Hematopoietic multipotent progenitor cell treated with erythropoietin and hydrocortisone succinate and interleukin-3 and kit ligand, for 4 days (in vitro differentiated cells): ENCODE data around the gene CCR4.

Experiments used
- DNase-seq: peaks from one replicate; pipeline ENCODE4 v3.0.0-alpha.2; 2015

Gene CCR4

GRCh38 chr3:32984918-32985317, 33.5 kb downstream of the CCR4 start:
- DNase-seq: peak; percentile 18

GRCh38 chr3:32989171-32989570, 37.7 kb downstream of the CCR4 start:
- no peak for DNase-seq

- no peak for DNase-seq
Observed at GRCh38 chr3:32990116-32990515, 38.7 kb downstream of the CCR4 start.

DNA sequence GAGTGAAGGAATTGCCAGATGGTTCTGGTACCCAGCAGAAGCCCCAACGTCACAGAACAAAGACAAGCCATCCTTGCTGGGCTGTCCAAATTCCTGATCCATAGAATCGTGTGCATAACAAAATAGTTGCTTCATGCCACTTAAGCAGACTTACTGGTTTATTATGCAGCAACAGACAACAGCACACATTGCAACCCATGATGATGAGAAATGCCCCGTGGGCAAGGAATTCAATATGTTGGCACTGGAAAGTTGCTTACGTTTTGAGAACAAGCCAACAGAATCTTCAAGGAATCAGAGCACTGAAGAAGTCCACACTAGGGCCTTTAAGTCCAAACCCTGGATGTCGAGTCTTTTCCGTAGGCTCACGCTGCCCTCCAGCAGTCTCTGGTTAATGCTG, 40.3 kb downstream of the CCR4 start:
- no peak for DNase-seq

DNA sequence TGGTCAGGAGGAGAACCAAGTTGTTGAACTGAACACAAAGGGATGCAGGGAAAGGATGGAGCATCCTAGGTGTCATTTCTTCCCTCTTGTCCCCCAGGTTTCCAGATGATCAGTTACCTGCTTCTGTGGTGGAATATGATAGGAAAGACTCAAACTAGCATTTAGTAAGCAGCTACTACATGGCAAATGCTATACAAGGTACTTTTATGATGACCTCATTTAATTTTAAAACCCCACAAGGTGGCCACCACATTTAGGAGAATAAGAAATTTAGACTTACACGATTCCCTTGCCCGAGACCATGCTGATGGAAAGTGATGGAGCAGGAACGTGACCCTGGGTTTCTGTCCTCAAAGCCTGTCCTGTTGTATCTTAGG, 40.9 kb downstream of the CCR4 start:
- no peak for DNase-seq

GRCh38 chr3:32994045-32994444, 42.6 kb downstream of the CCR4 start:
- no peak for DNase-seq

DNA sequence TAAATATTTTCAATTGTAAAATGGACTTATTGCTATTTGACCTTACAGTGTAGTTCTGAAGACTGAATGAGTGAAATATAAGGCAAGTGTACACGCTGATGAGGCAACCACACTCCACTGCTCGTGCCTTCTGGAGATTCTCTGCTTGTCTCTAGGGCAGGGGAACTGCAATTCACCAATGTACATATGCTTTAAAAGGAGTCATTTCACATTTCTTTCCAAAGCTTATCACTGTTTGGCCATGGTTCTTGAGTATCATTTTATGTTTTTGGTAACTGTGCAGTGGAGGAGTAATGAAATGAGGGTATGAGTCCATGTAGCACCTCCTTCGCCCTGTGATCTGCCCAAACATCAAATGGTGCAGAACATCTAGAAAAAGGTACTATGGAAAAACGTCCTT, 43.7 kb downstream of the CCR4 start:
- DNase-seq: no peak

GRCh38 chr3:32996048-32996754, 44.8 kb downstream of the CCR4 start:
- DNase-seq: no peak

DNA sequence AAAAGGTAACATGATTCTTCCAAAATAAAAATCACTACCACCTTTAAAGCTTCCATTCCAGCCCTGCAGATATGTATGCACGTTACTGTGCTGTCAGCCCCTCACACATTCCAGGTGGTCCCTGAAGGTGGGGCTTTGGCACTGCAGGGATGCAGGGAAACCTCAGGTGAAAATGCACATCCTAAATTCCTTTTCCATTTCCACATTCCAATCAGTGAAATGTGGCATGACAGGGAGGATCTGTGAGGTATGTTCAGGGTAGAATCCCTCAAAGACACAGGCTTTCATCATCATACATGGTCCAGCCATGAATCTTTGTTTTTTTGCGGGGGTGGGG, 45.3 kb downstream of the CCR4 start:
- no peak for DNase-seq

- DNase-seq: no peak
Observed at GRCh38 chr3:32998631-32999451, 47.4 kb downstream of the CCR4 start.

- no peak for DNase-seq
Observed at GRCh38 chr3:33000691-33001385, 49.4 kb downstream of the CCR4 start.

- peak; percentile 15 for DNase-seq
Observed at GRCh38 chr3:33001889-33002288, 50.4 kb downstream of the CCR4 start.

GRCh38 chr3:33003308-33003707, 51.9 kb downstream of the CCR4 start:
- DNase-seq: no peak

DNA sequence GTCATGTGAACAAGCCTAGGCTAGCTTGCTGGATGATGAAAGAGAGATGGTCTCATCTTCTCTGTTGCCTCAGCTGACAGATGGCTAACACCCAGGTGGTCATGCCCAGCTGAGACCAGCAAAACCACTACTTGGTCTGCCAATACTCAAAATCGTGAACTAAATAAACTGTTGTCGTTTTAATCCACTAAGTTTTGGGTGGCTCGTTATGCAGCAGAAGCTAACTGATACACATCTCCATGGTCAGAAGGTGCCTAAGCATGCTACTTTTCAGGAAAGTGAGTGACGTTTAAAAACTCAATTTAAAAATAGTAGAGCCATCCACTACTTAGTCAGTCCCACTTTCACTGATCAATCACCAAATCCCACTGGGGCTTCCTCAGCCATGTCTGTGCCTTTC, 52.8 kb downstream of the CCR4 start:
- DNase-seq: no peak

GRCh38 chr3:33004961-33005360, 53.5 kb downstream of the CCR4 start:
- DNase-seq: no peak
